Measurements from ENCODE around the gene ADO.

DNA sequence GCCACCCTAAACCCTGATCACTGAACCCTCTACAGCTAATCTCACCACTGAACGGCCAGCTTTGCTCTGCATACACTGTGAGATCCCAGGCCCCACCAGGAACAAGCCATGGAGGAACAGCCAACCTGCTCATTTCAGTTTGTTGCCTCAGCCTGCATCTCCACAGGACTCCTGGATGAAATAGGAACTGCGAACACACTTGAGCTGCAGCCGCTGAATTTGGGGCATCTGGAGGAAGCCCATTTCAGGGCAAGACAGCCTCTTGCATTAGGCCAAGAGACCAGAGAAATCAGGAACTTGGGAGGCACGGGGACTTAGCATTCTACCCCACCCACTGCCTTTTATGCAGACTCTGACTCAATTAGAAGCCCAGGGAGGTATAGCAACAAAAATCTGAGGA, 26.2 kb downstream of the ADO start:
- TF ChIP-seq, protein P1, sequence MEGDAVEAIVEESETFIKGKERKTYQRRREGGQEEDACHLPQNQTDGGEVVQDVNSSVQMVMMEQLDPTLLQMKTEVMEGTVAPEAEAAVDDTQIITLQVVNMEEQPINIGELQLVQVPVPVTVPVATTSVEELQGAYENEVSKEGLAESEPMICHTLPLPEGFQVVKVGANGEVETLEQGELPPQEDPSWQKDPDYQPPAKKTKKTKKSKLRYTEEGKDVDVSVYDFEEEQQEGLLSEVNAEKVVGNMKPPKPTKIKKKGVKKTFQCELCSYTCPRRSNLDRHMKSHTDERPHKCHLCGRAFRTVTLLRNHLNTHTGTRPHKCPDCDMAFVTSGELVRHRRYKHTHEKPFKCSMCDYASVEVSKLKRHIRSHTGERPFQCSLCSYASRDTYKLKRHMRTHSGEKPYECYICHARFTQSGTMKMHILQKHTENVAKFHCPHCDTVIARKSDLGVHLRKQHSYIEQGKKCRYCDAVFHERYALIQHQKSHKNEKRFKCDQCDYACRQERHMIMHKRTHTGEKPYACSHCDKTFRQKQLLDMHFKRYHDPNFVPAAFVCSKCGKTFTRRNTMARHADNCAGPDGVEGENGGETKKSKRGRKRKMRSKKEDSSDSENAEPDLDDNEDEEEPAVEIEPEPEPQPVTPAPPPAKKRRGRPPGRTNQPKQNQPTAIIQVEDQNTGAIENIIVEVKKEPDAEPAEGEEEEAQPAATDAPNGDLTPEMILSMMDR (IDR thresholded peaks at IDR 0.05 in 8 of 11, conservative IDR thresholded peaks at IDR 0.05 in 3 of 11): no peak
- no peak for TF ChIP-seq POLR2A (IDR thresholded peaks at IDR 0.05)
